Gastroesophageal sphincter (tissue), 3 donors: ENCODE results near the gene BABAM2.

Source experiments
- EP300 ChIP-seq: sonication (generic); formaldehyde crosslinking; IDR thresholded peaks from one replicate; pipeline ENCODE4 v1.6.1; 2017; ENCODE audit warnings: antibody characterized with exemption, mild to moderate bottlenecking
- POLR2A ChIP-seq, 2 donors: fragments of 450-650 bp; IDR thresholded peaks; one replicate each; pipeline ENCODE4 v1.6.1; 2017; ENCODE audit warnings: antibody characterized with exemption in 2 of 2, mild to moderate bottlenecking in 2 of 2, moderate library complexity in 1 of 2
- POLR2AphosphoS5 ChIP-seq: sonication (generic); formaldehyde crosslinking; IDR thresholded peaks from one replicate; pipeline ENCODE4 v1.6.1; 2017; ENCODE audit warnings: antibody characterized with exemption
- TF ChIP-seq, protein P1 (sequence below), 4 experiments: fragments of 200-600 bp in 2 of 4; fragments of 450-650 bp in 2 of 4; sonication (generic) in 1 of 4; IDR thresholded peaks; one replicate each; pipeline ENCODE4 v1.5.1; 2017 to 2019; ENCODE audit warnings: antibody characterized with exemption in 4 of 4, mild to moderate bottlenecking in 2 of 4, moderate library complexity in 2 of 4

GRCh38 chr2:27871802-27872201 is 18.7 kb upstream of the BABAM2 start:
- TF ChIP-seq EP300 (no peak), POLR2A (IDR thresholded peaks at IDR 0.05) (no peak), POLR2AphosphoS5 (no peak)
- TF ChIP-seq, protein P1, sequence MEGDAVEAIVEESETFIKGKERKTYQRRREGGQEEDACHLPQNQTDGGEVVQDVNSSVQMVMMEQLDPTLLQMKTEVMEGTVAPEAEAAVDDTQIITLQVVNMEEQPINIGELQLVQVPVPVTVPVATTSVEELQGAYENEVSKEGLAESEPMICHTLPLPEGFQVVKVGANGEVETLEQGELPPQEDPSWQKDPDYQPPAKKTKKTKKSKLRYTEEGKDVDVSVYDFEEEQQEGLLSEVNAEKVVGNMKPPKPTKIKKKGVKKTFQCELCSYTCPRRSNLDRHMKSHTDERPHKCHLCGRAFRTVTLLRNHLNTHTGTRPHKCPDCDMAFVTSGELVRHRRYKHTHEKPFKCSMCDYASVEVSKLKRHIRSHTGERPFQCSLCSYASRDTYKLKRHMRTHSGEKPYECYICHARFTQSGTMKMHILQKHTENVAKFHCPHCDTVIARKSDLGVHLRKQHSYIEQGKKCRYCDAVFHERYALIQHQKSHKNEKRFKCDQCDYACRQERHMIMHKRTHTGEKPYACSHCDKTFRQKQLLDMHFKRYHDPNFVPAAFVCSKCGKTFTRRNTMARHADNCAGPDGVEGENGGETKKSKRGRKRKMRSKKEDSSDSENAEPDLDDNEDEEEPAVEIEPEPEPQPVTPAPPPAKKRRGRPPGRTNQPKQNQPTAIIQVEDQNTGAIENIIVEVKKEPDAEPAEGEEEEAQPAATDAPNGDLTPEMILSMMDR (IDR thresholded peaks at IDR 0.05), result no peak
